DND-41 (cell line): ENCODE data around the gene B3GNT4.

Experiments used
- ATAC-seq: fragments of 200-7000 bp; cut with Tn5 transposase; 3 replicates; pipeline ENCODE4 v1.9.1; 2021; ENCODE audit warnings: low read depth; ENCODE audit not compliant: insufficient read depth
- DNase-seq: peaks from one replicate; pipeline ENCODE4 v3.0.0-alpha.2; 2020
- H2AFZ ChIP-seq: 2 replicates; pipeline ENCODE4 v1.6.0; 2012; ENCODE audit warnings: low read depth, low read length
- H3K27ac ChIP-seq: 2 replicates; pipeline ENCODE4 v1.5.1; 2012; ENCODE audit warnings: low read length, inconsistent platforms
- H3K27me3 ChIP-seq: fragments of 200-600 bp; sonication (generic); 2 replicates; pipeline ENCODE4 v1.6.0; 2012; ENCODE audit warnings: low read length, mild to moderate bottlenecking, inconsistent platforms; ENCODE audit not compliant: insufficient read depth, poor library complexity
- H3K36me3 ChIP-seq: 2 replicates; pipeline ENCODE4 v1.5.1; 2012; ENCODE audit warnings: low read length, inconsistent platforms; ENCODE audit not compliant: insufficient read depth
- H3K4me1 ChIP-seq: 2 replicates; pipeline ENCODE4 v1.5.1; 2012; ENCODE audit warnings: mild to moderate bottlenecking, low read length; ENCODE audit not compliant: insufficient read depth
- H3K4me2 ChIP-seq: 2 replicates; pipeline ENCODE4 v1.6.0; 2012; ENCODE audit warnings: mild to moderate bottlenecking, moderate library complexity, low read length, inconsistent platforms; ENCODE audit not compliant: insufficient read depth
- H3K4me3 ChIP-seq, 2 experiments: fragments of 200-600 bp in 1 of 2; shearing (Covaris generic) in 1 of 2; 2 replicates each; pipeline ENCODE4 v1.5.1; 2012 to 2016; ENCODE audit warnings: inconsistent platforms in 2 of 2, low read length in 2 of 2, mild to moderate bottlenecking in 2 of 2, low read depth in 1 of 2, moderate library complexity in 1 of 2
- H3K79me2 ChIP-seq: 2 replicates; pipeline ENCODE4 v1.6.0; 2012; ENCODE audit warnings: low read length, inconsistent platforms; ENCODE audit not compliant: insufficient read depth
- H3K9ac ChIP-seq: 2 replicates; pipeline ENCODE4 v1.6.0; 2012; ENCODE audit warnings: low read depth, mild to moderate bottlenecking, inconsistent platforms, low read length, moderate library complexity
- H3K9me3 ChIP-seq: 2 replicates; pipeline ENCODE4 v1.5.1; 2012; ENCODE audit warnings: low read length, moderate library complexity, mild to moderate bottlenecking, inconsistent platforms; ENCODE audit not compliant: insufficient read depth, severe bottlenecking
- H4K20me1 ChIP-seq: 2 replicates; pipeline ENCODE4 v1.6.0; 2012; ENCODE audit warnings: low read length; ENCODE audit not compliant: insufficient read depth
- EZH2 ChIP-seq: IDR thresholded peaks from 3 replicates; pipeline ENCODE4 v1.6.1; 2012; ENCODE audit warnings: borderline replicate concordance, low read depth, mild to moderate bottlenecking, moderate library complexity, low read length, inconsistent platforms; ENCODE audit not compliant: severe bottlenecking
- TF ChIP-seq, protein P1 (sequence below): IDR thresholded peaks from 2 replicates; pipeline ENCODE4 v1.5.1; 2012; ENCODE audit warnings: borderline replicate concordance, low read length, moderate library complexity, mild to moderate bottlenecking; ENCODE audit not compliant: poor library complexity, severe bottlenecking; ENCODE audit errors: extremely low read depth

The B3GNT4 gene

DNA sequence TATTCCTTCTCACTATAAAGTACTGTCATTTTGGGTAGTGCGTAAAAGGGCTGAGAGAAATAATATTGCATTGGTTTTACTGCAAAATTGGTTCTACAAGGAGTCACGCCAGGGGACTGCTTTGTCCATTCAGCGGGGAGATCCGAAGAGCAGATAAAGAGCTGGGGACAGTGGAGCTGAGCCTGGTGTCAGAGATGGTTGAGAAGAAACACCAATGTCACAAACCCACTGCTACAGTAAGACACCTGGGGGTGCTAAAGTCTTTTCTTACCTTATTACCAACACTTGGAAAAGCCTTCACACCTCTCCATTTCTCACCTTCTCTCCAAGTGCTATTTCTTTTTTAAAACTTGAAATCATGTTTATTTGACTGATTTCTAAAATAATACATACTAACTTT, 43.6 kb upstream of the B3GNT4 start:
- no peak overlapping the region for H3K4me3 ChIP-seq
- H3K4me1 ChIP-seq = no peaks in the 10 kb centered on the region
- H2AFZ ChIP-seq = no peak overlapping the region
- no peaks in the 10 kb centered on the region for H3K36me3 ChIP-seq
- ATAC-seq = no peak
- no peak overlapping the region for H3K27ac ChIP-seq
- H4K20me1 ChIP-seq = no peaks in the 10 kb centered on the region
- H3K27me3 ChIP-seq = no peaks in the 10 kb centered on the region
- no peak overlapping the region for H3K4me2 ChIP-seq
- H3K9ac ChIP-seq = no peak overlapping the region
- TF ChIP-seq, protein P1, sequence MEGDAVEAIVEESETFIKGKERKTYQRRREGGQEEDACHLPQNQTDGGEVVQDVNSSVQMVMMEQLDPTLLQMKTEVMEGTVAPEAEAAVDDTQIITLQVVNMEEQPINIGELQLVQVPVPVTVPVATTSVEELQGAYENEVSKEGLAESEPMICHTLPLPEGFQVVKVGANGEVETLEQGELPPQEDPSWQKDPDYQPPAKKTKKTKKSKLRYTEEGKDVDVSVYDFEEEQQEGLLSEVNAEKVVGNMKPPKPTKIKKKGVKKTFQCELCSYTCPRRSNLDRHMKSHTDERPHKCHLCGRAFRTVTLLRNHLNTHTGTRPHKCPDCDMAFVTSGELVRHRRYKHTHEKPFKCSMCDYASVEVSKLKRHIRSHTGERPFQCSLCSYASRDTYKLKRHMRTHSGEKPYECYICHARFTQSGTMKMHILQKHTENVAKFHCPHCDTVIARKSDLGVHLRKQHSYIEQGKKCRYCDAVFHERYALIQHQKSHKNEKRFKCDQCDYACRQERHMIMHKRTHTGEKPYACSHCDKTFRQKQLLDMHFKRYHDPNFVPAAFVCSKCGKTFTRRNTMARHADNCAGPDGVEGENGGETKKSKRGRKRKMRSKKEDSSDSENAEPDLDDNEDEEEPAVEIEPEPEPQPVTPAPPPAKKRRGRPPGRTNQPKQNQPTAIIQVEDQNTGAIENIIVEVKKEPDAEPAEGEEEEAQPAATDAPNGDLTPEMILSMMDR = peak; percentile 38
- no peak for TF ChIP-seq EZH2
- no peaks in the 10 kb centered on the region for H3K79me2 ChIP-seq
- no peaks in the 10 kb centered on the region for H3K9me3 ChIP-seq
- DNase-seq = no peak

GRCh38 chr12:122160761-122161160, 42.7 kb upstream of the B3GNT4 start:
- no peaks in the 10 kb centered on the region for H3K27me3 ChIP-seq
- H3K9ac ChIP-seq = no peak overlapping the region
- no peak overlapping the region for H3K4me3 ChIP-seq
- no peaks in the 10 kb centered on the region for H4K20me1 ChIP-seq
- H3K79me2 ChIP-seq = no peaks in the 10 kb centered on the region
- H3K4me2 ChIP-seq = no peak overlapping the region
- no peaks in the 10 kb centered on the region for H3K9me3 ChIP-seq
- ATAC-seq (no peak), DNase-seq (no peak)
- no peaks in the 10 kb centered on the region for H3K36me3 ChIP-seq
- no peaks in the 10 kb centered on the region for H3K4me1 ChIP-seq
- no peak for TF ChIP-seq EZH2
- TF ChIP-seq, protein P1 = no peak
- H2AFZ ChIP-seq = no peak overlapping the region
- H3K27ac ChIP-seq = no peak overlapping the region

- Histone ChIP-seq H3K79me2 (no peaks in the 10 kb centered on the region), H3K4me2 (no peak overlapping the region), H2AFZ (no peak overlapping the region), H3K4me3 (no peak overlapping the region), H4K20me1 (no peaks in the 10 kb centered on the region), H3K27ac (no peak overlapping the region), H3K9ac (no peak overlapping the region), H3K9me3 (no peaks in the 10 kb centered on the region), H3K36me3 (no peaks in the 10 kb centered on the region), H3K27me3 (no peaks in the 10 kb centered on the region), H3K4me1 (no peaks in the 10 kb centered on the region)
- no peak for TF ChIP-seq EZH2
- TF ChIP-seq, protein P1 = no peak
- peak; percentile 33; the same call in 1 of the 3 replicates for ATAC-seq
- no peak for DNase-seq
Measured at GRCh38 chr12:122161682-122162081, 41.8 kb upstream of the B3GNT4 start.

DNA sequence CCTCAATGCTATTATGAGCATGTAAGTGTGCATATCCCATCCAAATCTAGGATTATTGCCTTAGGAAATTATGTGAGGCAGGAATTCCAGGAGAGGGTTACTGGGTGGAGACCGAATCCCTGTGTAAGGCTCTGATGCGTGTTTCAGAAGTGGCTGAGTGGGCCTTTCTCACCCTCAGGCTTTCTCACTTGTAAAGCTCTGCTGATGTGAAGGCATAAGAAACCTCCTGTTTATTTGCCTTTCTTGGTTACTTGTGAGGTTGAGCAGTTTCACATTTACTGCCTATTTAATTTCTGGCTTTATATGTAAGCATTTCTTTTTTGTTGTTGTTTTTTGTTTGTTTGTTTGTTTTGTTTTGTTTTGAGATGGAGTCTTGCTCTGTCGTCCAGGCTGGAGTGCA, 40.5 kb upstream of the B3GNT4 start:
- H3K4me1 ChIP-seq = no peaks in the 10 kb centered on the region
- H2AFZ ChIP-seq = no peak overlapping the region
- no peaks in the 10 kb centered on the region for H3K27me3 ChIP-seq
- no peaks in the 10 kb centered on the region for H3K9me3 ChIP-seq
- no peak for TF ChIP-seq EZH2
- TF ChIP-seq, protein P1 = no peak
- DNase-seq (no peak), ATAC-seq (no peak)
- no peak overlapping the region for H3K27ac ChIP-seq
- no peak overlapping the region for H3K9ac ChIP-seq
- no peaks in the 10 kb centered on the region for H4K20me1 ChIP-seq
- no peak overlapping the region for H3K4me2 ChIP-seq
- no peaks in the 10 kb centered on the region for H3K36me3 ChIP-seq
- H3K79me2 ChIP-seq = no peaks in the 10 kb centered on the region
- H3K4me3 ChIP-seq = no peak overlapping the region
